ENCODE data around the gene PLXNA4.

DNA sequence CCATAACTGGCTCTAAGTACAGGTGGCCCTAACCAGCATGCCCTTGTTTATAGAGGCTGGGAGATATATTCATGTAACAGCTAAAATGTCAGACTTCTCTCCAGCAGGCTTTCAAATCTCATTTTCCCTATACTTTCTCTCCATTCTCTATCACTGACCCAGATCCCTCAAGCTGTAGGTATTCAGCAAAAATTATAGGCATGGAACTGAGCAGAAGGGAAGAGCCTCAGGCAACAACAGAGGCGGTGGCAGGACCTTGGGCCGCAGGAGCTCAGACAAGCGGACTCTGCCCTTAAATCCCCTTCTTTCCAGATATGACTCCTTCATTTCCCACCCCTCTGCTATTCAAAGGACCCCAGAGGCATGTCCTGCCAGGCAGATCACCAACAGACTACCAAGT is 417.4 kb downstream of the PLXNA4 start:
- TF ChIP-seq, protein P1, sequence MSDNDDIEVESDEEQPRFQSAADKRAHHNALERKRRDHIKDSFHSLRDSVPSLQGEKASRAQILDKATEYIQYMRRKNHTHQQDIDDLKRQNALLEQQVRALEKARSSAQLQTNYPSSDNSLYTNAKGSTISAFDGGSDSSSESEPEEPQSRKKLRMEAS (CRISPR knock-in tag; IDR thresholded peaks at IDR 0.05), result no peak
- TF ChIP-seq, protein P2, sequence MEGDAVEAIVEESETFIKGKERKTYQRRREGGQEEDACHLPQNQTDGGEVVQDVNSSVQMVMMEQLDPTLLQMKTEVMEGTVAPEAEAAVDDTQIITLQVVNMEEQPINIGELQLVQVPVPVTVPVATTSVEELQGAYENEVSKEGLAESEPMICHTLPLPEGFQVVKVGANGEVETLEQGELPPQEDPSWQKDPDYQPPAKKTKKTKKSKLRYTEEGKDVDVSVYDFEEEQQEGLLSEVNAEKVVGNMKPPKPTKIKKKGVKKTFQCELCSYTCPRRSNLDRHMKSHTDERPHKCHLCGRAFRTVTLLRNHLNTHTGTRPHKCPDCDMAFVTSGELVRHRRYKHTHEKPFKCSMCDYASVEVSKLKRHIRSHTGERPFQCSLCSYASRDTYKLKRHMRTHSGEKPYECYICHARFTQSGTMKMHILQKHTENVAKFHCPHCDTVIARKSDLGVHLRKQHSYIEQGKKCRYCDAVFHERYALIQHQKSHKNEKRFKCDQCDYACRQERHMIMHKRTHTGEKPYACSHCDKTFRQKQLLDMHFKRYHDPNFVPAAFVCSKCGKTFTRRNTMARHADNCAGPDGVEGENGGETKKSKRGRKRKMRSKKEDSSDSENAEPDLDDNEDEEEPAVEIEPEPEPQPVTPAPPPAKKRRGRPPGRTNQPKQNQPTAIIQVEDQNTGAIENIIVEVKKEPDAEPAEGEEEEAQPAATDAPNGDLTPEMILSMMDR (IDR thresholded peaks at IDR 0.05), result no peak
- no peak for TF ChIP-seq JUN (CRISPR knock-in tag; IDR thresholded peaks at IDR 0.05)
- no peak for TF ChIP-seq ZNF232 (CRISPR knock-in tag; IDR thresholded peaks at IDR 0.05)
- no peak for TF ChIP-seq FOXK1 (CRISPR knock-in tag; IDR thresholded peaks at IDR 0.05)
- TF ChIP-seq CREB1 (CRISPR knock-in tag; IDR thresholded peaks at IDR 0.05), result no peak
- TF ChIP-seq TEAD4 (CRISPR knock-in tag; IDR thresholded peaks at IDR 0.05), result no peak

All from WTC11 (cell line).